Stimulated activated CD4-positive, alpha-beta T cell treated with anti-CD3 and anti-CD28 coated beads, TNF-alpha, amount 100 ng/mL, for 24 hours (primary cell): Measurements from ENCODE around the gene TAS2R1.

ENCODE experiments used
- DNase-seq, 3 experiments: peaks; one replicate each; pipeline ENCODE4 v3.0.0-alpha.2; 2020; ENCODE audit warnings: low read depth in 3 of 3

TAS2R1 gene, protein sequence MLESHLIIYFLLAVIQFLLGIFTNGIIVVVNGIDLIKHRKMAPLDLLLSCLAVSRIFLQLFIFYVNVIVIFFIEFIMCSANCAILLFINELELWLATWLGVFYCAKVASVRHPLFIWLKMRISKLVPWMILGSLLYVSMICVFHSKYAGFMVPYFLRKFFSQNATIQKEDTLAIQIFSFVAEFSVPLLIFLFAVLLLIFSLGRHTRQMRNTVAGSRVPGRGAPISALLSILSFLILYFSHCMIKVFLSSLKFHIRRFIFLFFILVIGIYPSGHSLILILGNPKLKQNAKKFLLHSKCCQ

DNA sequence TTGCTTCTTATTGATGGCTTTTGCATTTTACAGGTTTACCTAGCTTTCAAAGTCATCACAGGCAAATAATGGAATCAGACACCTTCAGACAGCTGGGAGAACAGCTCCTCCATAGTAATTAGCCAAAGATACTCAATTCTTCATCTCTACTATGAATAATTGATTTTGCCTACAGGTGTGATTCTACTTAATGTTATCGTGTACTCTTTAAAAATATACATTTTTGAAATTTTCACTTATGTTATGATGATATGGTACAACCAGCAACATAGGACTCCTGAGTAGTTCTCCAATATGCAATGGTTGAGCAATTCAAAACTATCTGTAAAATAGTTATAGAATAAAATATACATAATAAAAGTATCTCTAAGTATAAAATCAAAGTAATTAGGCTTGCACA is at the start of gene TAS2R1:
TSS of gene TAS2R1 (minus strand) at position 101 of the 400 bp plus-strand sequence. CDS start 319 bp downstream, outside the sequence.
- DNase-seq: no peak

DNA sequence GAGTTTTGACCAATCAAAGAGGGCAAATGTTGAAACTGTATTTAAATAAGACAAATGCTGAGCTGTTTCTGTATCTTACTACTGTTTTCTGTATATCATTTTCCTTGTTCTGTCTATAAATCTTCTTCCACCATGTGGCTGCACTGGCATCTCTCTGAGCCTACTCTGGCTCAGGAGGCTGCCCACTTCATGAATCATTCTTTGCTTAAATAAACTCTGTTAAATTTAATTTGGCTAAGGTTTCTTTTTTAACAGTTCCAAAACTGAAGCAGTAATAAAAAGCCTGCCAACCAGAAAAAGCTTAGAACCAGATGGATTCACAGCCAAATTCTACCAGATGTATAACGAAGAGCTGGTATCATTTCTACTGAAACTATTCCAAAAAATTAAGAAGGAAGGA is 40.2 kb upstream of the TAS2R1 start:
- no peak for DNase-seq

DNA sequence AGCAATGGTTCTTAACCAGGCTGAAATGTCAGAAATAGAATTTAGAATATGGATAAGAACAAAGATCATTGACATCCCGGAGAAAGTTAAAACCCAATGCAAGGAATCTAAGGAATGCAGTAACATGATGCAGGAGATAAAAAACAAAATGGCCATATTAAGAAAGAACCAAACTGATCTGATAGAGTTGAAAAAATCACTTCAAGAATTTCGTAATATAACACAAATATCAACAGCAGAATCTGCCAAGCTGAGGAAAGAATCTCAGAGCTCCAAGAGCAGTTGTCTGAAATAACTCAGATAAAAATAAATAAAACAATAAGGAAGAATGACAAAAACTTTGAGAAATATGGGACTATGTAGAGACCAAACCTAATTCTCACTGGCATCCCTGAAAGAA is 37.8 kb upstream of the TAS2R1 start:
- no peak for DNase-seq

DNA sequence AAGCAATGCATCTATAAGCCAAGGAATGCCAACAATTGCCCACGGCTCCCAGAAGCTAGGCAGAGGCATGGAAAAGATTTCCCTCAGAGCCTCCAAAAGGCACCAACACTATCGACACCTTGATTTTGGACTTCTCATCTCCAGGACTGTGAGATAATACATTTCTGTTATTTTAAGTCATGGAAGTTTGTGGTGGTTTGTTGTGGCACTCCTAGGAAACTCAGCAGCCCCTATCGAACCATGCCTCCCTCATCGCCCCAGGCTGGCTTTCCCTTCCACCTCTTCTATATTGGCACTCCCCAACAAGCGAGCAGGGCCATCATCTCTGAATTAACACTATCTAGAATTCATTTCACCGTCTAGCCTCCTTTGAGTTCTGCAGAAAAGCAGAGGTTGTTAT is 33.7 kb upstream of the TAS2R1 start:
- DNase-seq: no peak

DNA sequence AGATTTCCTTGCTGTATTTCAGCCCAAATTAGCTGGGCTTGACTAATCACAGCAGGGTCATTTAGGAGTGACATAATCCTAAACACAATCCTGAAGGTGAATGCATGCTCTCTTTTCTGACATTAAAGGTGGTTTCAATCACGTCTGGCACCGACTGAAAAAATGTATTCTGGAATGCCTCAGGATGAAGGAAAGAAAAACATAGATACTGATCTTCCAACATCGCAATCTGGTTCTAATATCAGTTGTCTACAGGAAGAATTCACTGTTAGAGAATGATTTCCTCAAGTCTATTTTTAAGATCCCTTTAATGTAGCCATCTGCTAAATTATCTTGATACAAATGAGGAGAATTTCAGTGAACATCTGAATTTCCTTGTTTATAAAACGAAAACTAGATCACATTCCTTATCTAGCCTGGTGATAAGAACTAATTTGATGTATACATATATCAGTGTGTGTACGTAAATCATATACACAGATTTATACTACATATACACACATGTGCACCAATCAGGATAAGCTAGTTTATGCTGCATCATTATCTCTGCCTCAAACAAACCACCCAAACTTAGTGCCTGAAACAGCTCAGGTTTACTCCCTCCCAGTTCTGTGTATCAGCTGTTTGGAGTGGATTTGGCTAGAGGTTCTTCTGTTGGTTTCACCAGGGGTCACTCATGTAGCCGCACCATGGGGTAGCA is 31.3 kb upstream of the TAS2R1 start:
- no peak for DNase-seq

DNA sequence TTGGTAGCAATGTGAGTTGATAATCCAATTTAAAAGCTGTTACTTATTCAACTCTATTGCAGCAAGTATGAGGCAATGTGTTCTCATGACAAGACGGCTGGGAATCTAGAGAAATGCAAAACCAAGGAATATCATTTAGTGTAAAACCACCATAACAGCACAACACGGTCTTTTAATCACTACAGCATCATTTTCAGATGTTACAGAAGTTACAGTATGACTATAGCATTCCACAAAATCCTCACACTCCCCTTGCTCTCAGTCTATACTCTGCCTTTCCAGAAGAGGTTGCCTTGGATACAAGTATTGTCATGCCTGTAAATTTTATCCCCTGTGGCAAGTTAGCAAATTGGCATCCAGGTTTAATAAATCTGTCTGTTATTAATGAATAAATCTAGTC is 28.6 kb upstream of the TAS2R1 start:
- no peak for DNase-seq

DNA sequence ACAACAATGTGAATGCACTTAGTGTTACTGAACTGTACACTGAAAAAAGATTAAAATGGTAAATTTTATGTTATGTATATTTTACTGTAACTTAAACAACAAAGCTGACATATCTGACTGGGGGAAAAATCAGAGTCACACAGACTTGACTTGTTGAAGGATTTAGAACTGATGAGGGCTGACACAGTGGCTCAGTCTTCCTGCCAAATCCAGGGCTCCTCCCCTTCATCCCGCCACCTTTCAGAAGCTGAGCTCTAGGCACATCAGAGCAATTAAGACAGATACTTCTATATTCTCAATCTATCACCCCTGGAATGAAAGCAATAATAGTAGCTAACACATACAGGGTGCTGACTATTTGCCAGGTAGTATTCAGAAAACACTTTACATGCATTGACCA is 27.7 kb upstream of the TAS2R1 start:
- DNase-seq: no peak

DNA sequence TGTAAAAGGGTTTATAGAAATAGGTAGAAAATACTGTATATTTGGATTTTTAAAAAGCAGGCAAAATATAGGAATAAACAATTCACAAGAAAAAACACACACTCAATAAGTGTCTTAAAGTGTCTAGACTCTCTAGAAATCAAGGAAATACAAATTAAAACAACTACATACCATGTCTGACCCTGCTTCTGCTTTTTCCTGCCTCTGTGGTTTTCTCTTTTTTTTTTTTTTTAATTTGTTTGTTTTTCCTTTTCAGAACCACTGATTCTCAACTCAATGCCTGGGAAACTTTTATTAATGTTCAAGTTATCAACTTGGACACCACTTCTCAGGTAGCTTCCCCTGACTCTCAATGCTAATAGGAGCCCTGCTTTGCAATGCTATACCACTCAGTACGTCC is 25.5 kb upstream of the TAS2R1 start:
- DNase-seq: no peak

DNA sequence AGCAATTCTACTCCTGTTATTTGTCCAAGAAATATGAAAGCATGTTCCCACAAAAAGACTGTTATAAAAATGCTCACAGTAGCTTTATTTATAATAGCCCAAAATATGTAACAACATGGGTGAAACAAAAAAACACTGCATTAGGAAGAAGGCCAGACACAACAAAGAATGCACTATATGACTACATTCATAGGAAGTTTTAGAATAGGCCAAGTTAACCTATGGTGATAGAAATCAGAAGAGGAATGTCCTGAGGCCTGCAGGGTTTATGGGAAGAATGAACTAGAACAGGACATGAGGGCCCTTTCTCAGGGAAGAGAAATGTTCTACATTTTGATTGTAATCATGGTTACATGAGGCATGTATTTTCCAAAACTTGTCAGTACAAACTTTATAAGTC is 24.7 kb upstream of the TAS2R1 start:
- DNase-seq: no peak

DNA sequence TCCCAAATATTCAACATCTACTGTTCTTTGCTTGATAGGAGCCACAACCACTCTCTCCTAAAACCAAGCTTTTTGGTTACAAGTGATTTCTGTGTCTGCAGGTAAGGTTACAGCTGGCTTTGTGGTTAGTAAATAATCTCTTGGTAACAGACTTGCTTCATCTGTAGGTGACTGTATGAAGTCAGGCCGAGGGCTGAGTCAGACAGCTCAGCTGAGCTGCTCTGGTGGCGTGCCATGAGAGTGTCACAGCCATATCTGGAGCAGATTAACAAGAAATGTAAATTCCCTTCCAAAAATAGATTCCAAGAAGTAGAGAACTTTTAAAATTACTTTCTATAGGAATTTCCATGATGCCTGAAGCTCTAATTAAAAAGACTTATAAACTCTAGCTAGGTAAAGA is 23.7 kb upstream of the TAS2R1 start:
- DNase-seq: no peak

DNA sequence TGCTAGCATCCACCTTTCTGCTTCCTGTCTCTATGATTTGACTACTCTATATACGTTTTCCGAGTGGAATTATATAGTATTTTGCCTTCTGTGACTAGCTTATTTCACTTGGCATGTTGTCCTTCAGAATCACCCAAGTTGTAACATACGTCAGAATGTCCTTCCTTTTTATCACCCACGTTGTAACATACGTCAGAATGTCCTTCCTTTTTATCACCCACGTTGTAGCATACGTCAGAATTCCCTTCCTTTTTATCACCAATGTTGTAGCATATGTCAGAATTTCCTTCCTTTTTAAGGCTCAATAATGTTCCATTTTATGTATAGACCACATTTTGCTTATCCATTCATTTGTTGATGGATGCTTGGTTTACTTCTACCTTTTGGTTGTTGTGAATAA is 22.9 kb upstream of the TAS2R1 start:
- DNase-seq: no peak

DNA sequence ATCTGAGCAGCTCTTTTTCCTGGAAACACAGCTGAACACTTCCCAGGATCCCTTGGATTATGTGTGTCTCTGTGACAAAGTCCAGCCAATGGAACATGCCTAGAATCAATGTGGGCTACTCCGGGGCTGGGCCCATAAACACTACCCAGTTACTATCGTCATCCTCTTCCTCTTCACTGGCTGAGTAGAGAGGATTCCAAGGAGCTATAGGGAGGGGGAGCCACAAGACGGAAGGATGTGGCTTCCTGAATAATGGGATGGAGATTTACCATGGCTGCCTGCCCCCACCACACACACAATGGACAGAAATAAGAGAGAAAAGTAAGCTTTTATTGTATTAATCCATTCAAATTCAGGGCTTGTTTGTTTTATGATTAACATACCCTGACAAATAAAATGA is 22.1 kb upstream of the TAS2R1 start:
- no peak for DNase-seq

DNA sequence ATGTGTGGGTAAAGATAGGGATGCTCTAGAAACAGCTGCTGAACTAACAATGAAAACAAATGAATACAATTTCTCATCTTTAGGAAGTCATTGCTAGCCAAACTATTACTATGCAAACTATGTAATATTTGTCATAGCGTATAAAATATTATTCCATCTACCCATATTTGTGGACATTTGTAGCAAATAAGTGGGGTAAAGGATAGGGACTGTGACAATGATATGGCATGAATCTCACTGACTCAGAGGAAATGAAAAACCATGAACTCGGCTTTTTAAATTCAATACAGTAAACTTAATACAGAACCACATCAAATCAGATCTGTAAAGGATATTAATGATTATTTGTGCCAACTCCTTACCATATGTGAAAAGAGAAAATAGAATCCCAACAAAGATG is 16.7 kb upstream of the TAS2R1 start:
- no peak for DNase-seq

DNA sequence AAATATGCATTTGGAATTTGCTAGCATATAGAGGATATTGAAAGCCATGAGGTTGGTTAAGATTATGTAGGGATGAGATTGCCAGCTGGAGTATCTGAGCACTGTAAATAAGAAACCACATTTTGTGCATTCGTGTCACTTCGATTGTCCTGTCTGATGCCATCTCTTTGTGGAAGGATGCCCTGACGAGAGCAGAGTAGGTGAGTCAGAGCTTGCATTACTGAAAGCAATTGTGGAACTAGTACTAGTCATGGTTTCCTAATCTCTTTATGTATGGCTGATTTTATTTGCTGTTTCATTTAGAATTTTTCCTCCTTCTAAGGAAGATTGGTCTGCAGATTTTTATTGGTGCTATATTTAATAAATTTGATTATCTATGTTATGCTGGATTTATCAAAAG is 14.5 kb upstream of the TAS2R1 start:
- DNase-seq: no peak

DNA sequence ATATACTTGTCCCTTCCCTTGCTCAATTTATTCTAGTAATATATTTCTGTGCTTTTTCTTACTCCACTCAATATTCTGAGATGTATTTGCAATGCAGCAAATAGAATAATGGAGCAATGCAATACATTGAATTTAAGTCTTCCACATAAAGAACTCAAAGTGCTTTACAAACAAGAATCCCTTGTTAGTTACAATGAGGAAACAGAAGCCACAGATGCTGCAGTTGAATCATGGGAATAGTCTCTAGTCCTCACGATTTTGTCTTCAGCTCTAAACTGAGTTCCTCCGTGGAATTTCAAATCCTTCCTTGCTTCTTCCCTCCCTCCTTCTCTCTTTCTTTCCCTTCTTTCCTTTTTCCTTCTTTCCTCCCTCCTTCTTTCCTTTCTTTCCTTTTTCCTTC is 12.5 kb upstream of the TAS2R1 start:
- no peak for DNase-seq

DNA sequence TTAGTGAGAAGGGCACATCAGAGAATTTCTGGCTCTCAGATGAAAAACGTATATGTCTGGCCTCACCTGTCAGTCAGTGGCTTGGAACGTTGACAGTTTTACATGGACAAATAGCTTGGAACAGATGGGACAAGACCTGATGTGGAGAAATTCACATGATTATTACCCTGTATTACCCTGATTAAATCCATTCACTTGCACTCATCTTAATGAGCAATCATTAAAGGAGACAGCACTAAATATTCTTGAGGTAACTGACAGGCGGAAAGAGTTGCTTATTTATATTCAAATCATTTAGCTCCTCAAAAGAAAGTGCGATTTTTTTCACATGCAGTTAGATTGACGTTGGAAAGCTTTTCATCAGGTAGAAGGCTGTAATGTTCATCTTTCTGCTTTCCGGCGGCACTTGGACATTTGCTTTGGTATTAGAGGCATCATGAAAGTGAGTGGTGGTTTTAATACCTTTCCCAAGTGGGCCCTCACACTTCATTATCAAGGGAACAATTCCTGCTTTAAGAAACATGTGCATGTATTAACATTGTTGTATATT is 11.7 kb upstream of the TAS2R1 start:
- DNase-seq: no peak

DNA sequence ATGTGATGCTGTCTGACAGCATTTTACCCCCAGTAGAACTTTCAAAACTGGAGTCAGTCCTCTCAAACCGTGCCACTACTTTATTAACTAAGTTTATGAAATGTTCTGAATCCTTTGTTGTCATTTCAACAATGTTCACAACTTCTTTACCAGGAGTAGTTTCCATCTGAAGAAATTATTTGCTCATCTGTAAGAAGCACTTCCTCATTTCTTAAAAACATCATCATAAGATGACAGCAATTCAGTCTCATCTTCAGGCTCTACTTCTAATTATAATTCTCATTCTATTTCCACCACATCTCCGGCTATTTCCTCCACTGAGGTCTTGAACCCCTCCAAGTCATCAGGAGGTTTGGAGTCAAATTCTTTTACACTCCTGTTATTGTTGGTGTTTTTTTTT is 2.3 kb upstream of the TAS2R1 start:
- no peak for DNase-seq

DNA sequence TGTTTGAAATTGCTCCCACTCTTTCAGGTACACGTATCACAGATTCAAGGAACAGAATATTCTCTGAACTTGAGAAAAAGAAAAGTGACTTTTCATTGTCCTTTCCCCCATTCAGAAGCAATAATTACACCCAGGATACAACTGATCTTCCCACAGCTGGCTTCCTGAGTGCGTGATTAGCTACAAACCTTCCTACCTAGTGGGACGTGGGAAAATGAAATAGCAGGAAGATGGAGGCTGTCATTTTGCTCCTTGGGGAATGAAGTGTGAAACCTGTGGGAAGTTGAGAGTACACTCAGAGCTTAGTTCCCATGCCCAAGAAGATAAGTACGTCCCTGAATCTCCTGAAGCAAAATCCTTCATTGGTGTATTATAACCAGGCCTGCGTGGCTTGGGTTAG is 2.6 kb downstream of the TAS2R1 start:
- DNase-seq: no peak

DNA sequence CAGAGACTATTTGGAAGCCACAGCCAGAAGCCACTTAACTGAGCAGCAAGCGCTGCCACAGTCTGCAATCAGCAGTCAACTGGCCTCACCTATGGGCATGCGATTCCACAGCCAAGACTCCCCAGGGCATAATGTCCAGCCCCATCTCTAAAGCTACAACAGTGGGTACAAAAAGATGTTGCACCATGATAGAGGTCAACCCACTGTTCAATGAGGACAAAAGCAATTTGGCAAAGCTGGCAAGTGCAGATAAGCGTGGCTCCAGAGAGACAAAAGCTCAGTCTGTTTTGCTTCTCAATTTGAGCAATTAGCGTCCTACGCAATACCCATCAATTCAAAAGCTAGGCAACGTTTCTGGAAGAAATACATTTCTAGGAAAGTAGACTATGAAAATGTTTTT is 3.2 kb downstream of the TAS2R1 start:
- DNase-seq: no peak

DNA sequence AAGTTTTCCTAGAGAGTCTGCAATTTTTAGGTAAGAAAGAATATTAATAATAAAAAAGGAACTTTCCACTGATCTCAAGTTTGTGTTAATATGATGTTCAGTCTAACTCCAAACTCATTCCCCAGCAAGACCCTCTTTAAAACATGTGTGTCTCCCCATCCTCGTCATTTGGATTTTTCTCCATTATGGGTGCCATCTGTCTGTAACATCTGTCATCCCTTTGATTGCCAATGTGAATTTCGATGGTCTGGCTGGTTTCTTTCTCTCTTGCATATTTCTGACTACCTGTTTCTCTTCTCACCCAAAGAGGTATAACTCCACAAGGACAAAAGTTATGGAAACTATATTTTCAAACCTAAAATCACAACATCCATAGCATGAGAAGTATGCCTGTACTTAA is 4.4 kb downstream of the TAS2R1 start:
- DNase-seq: no peak

DNA sequence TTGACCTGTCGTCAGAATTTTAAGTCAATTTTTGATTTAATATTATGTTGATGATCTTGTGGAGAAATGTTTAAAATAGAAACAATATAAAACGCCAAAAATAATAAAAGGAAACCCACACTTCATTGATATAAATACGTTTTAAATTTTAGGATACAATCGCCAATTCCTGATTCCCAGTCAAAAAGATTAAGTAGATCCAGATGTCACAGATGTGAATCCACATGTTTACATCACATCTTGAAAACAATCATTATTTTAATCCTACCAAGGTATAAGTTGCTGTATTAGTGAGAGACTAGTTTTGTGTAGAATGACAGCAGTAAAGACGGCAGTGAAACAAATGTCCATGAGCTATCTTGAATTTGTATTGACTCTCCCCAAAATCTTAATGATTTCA is 4.9 kb downstream of the TAS2R1 start:
- DNase-seq: no peak

DNA sequence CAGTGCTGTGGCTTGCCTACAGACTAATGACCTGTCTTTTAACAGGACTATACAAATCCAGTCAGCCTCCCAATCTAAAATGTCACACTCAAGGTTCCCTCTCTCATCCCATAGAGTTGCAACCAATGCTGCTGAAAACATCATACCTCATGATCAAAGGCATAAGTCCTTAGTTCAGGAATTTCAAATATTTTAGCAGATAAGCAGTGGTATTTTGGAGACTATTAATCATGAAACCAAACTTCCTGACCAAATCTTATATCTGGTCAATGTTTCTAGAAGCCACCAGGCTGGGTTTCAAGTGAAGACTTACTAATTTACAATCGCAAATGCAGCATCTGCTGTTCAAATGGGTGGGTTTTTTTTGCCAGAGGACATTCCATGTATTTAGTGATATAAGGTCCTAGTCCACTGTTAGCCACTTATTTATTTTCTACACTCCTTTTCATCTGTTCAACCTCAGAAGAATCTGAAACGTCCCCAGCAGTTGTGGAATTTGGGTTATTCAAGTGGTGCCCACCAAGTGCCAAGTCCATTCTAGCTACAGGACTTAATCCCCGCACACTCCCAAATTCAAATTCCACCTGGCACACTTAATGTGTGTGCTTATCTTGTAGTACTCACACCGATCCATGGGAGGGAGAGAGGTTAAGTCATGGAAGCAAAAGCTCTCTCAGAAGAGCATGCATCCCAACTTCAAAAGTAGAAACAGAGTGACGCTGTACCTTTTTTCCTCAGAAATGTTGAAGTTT is 5.8 kb downstream of the TAS2R1 start:
- no peak for DNase-seq

DNA sequence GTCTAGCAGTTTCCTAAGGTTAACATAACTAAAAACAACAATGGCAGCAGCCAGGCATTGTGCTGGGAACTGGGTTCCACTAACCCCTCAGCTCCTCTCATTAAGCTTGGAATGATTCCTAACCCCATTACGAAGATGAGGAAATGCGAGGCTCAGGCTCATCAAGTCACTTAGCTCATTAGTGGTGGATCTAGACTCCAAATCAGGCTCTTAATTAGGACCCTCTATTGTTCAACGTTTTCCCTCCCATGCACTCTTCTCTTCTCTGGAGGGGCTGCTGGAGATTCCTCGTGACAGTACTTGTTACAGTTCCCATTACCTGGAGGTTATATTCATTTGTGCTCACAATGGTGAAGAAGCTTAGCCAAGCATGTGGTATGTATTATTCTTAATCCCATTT is 6.5 kb downstream of the TAS2R1 start:
- DNase-seq: no peak
